Hepatocyte (in vitro differentiated cells): ENCODE results near the gene CACNA2D4. TPM values are rescaled to one million over a fixed set of nuclear protein-coding genes. Genes with fewer than 3 reads are reported as not detected.

Experiments
- DNase-seq: peaks from one replicate; pipeline ENCODE4 v3.0.0-alpha.2; 2016; ENCODE audit warnings: low spot score
- H2AFZ ChIP-seq: fragments of 200-600 bp; sonication (generic); 2 replicates; pipeline ENCODE4 v1.6.0; 2016; ENCODE audit warnings: antibody characterized with exemption, mild to moderate bottlenecking
- H3K27ac ChIP-seq: fragments of 200-600 bp; sonication (generic); 2 replicates; pipeline ENCODE4 v1.5.1; 2016; ENCODE audit warnings: mild to moderate bottlenecking
- H3K27me3 ChIP-seq: fragments of 200-600 bp; sonication (generic); 2 replicates; pipeline ENCODE4 v1.6.1; 2016
- H3K36me3 ChIP-seq: fragments of 200-600 bp; sonication (generic); replicated peaks from 2 replicates; pipeline ENCODE4 v1.5.1; 2016; ENCODE audit warnings: low read depth; ENCODE audit not compliant: insufficient read depth
- H3K4me1 ChIP-seq: fragments of 200-600 bp; sonication (generic); 2 replicates; pipeline ENCODE4 v1.5.1; 2016; ENCODE audit warnings: mild to moderate bottlenecking, moderate library complexity; ENCODE audit not compliant: insufficient read depth
- H3K4me2 ChIP-seq: fragments of 200-600 bp; sonication (generic); 2 replicates; pipeline ENCODE4 v1.6.0; 2016
- H3K4me3 ChIP-seq: fragments of 200-600 bp; sonication (generic); 2 replicates; pipeline ENCODE4 v1.5.1; 2016; ENCODE audit warnings: mild to moderate bottlenecking
- H3K79me2 ChIP-seq: fragments of 200-600 bp; sonication (generic); 2 replicates; pipeline ENCODE4 v1.6.0; 2017; ENCODE audit warnings: mild to moderate bottlenecking
- H3K9me2 ChIP-seq: fragments of 200-600 bp; sonication (generic); replicated peaks from 2 replicates; pipeline ENCODE4 v1.6.0; 2017; ENCODE audit warnings: mild to moderate bottlenecking; ENCODE audit not compliant: insufficient read depth
- H3K9me3 ChIP-seq: fragments of 200-600 bp; sonication (generic); 2 replicates; pipeline ENCODE4 v1.5.1; 2016; ENCODE audit warnings: low read depth, mild to moderate bottlenecking
- H4K20me1 ChIP-seq: fragments of 200-600 bp; sonication (generic); 2 replicates; pipeline ENCODE4 v1.6.0; 2016; ENCODE audit warnings: mild to moderate bottlenecking; ENCODE audit not compliant: insufficient read depth, poor library complexity, severe bottlenecking
- CTCF ChIP-seq: fragments of 200-600 bp; sonication (generic); IDR thresholded peaks from 2 replicates; pipeline ENCODE4 v1.5.1; 2016; ENCODE audit warnings: antibody characterized with exemption, mild to moderate bottlenecking; ENCODE audit not compliant: poor library complexity
- EZH2 ChIP-seq: fragments of 200-600 bp; sonication (generic); IDR thresholded peaks from 2 replicates; pipeline ENCODE4 v1.6.1; 2016; ENCODE audit warnings: antibody characterized with exemption, mild to moderate bottlenecking, borderline replicate concordance
- EZH2phosphoT487 ChIP-seq: fragments of 200-600 bp; sonication (generic); IDR thresholded peaks from one replicate; pipeline ENCODE4 v1.6.1; 2018; ENCODE audit warnings: antibody characterized with exemption, mild to moderate bottlenecking, low read depth, moderate library complexity; ENCODE audit not compliant: unreplicated experiment, severe bottlenecking
- WGBS: methylation state at CpG from one replicate; pipeline ENCODE4 v1.1.6; 2016; ENCODE audit warnings: low lambda C conversion rate; ENCODE audit errors: missing lambda C conversion rate; 5-methylcytosine and 5-hydroxymethylcytosine counted together
- polyA plus RNA-seq: library from polyadenylated mRNA; unstranded; fragments of >200 nt; fragmentation: Nextera tagmentation; extraction: Ambion mirVana; gene quantifications from 2 replicates; pipeline ENCODE4 v1.2.1, GENCODE V29; 2016
- total RNA-seq: library from RNA; depleted of rRNA; stranded (reverse); fragments of >200 nt; gene quantifications from 2 replicates; pipeline ENCODE4 v1.2.3, GENCODE V29; 2014

CACNA2D4 gene
- total and polyA plus RNA-seq, 2 experiments from 2014 or later: 1.3 to 2.1 TPM

- no peak overlapping the region for H3K4me3 ChIP-seq
- no peaks in the 10 kb centered on the region for H3K36me3 ChIP-seq
- no peak overlapping the region for H2AFZ ChIP-seq
- no peaks in the 10 kb centered on the region for H3K9me2 ChIP-seq
- no peak overlapping the region for H3K27ac ChIP-seq
- no peaks in the 10 kb centered on the region for H3K9me3 ChIP-seq
- no peaks in the 10 kb centered on the region for H3K27me3 ChIP-seq
- no peaks in the 10 kb centered on the region for H3K79me2 ChIP-seq
- no peak for DNase-seq
- no peak overlapping the region for H3K4me2 ChIP-seq
- no peaks in the 10 kb centered on the region for H3K4me1 ChIP-seq
- TF ChIP-seq EZH2: no peak
- no peaks in the 10 kb centered on the region for H4K20me1 ChIP-seq
Observed at GRCh38 chr12:1862973-1863372, 55.5 kb downstream of the CACNA2D4 start.

GRCh38 chr12:1859643-1860042 is 58.8 kb downstream of the CACNA2D4 start:
- H3K27me3 ChIP-seq: no peaks in the 10 kb centered on the region
- no peak overlapping the region for H2AFZ ChIP-seq
- H3K79me2 ChIP-seq: no peaks in the 10 kb centered on the region
- no peak overlapping the region for H3K27ac ChIP-seq
- TF ChIP-seq EZH2phosphoT487: no peak
- TF ChIP-seq CTCF: no peak
- TF ChIP-seq EZH2: no peak
- WGBS: 65% methylated on average over 7 of the region's 7 CpGs
- H3K4me3 ChIP-seq: no peak overlapping the region
- no peaks in the 10 kb centered on the region for H3K4me1 ChIP-seq
- no peaks in the 10 kb centered on the region for H4K20me1 ChIP-seq
- H3K4me2 ChIP-seq: no peak overlapping the region
- no peaks in the 10 kb centered on the region for H3K36me3 ChIP-seq
- H3K9me2 ChIP-seq: no peaks in the 10 kb centered on the region
- H3K9me3 ChIP-seq: no peaks in the 10 kb centered on the region
- no peak for DNase-seq

- no peak overlapping the region for H3K27ac ChIP-seq
- H3K27me3 ChIP-seq: no peaks in the 10 kb centered on the region
- H4K20me1 ChIP-seq: no peaks in the 10 kb centered on the region
- 87% methylated on average over 11 of the region's 11 CpGs for WGBS
- no peak for DNase-seq
- no peaks in the 10 kb centered on the region for H3K36me3 ChIP-seq
- H3K4me3 ChIP-seq: no peak overlapping the region
- H3K9me2 ChIP-seq: no peaks in the 10 kb centered on the region
- no peaks in the 10 kb centered on the region for H3K79me2 ChIP-seq
- H3K9me3 ChIP-seq: no peaks in the 10 kb centered on the region
- H3K4me1 ChIP-seq: no peaks in the 10 kb centered on the region
- no peak overlapping the region for H2AFZ ChIP-seq
- TF ChIP-seq EZH2: no peak
- no peak for TF ChIP-seq CTCF
- no peak for TF ChIP-seq EZH2phosphoT487
- no peak overlapping the region for H3K4me2 ChIP-seq
Observed at GRCh38 chr12:1858456-1858855, 60.0 kb downstream of the CACNA2D4 start.

GRCh38 chr12:1857821-1858220 is 60.6 kb downstream of the CACNA2D4 start:
- 89% methylated on average over 7 of the region's 7 CpGs for WGBS
- no peaks in the 10 kb centered on the region for H3K27me3 ChIP-seq

More at GRCh38 chr12:1857821-1858220, 60.6 kb downstream of the CACNA2D4 start:
- Histone ChIP-seq H3K4me3 (no peak overlapping the region), H3K9me3 (no peaks in the 10 kb centered on the region), H3K9me2 (no peaks in the 10 kb centered on the region), H2AFZ (no peak overlapping the region), H3K27ac (no peak overlapping the region), H4K20me1 (no peaks in the 10 kb centered on the region), H3K36me3 (no peaks in the 10 kb centered on the region), H3K4me1 (no peaks in the 10 kb centered on the region), H3K79me2 (no peaks in the 10 kb centered on the region), H3K4me2 (no peak overlapping the region)
- DNase-seq: no peak
- TF ChIP-seq EZH2 (no peak), CTCF (no peak), EZH2phosphoT487 (no peak)
